HL-60 (cell line): ENCODE results near the gene PPP1R9B.

Experiments
- GABPA ChIP-seq: IDR thresholded peaks from 2 replicates; pipeline ENCODE4 v1.6.1; 2012; ENCODE audit warnings: low read depth
- TF ChIP-seq, protein P1 (sequence below): IDR thresholded peaks from one replicate; pipeline ENCODE4 v1.5.1; 2011; ENCODE audit warnings: low read length, control low read depth, inconsistent platforms; ENCODE audit not compliant: insufficient read depth

DNA sequence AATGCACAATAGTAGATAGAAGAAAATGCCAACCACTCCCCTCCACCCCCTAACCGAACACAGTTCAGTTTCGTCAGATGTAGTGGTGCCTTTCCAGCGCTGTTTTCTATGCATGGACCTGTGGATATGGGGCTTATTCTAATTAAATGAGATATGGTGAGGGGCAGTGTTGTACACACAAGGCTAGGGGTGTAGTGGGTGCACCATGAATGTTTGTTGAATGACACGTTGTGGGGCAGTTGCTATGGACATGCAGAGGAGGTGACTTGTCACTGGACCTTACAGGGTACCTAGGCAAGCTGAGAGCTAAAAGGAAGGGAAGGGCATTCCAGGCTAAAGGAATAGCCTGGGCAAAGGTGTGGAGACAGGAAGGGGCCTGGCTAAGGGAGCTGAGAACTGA lies 51.9 kb downstream of the PPP1R9B start:
- TF ChIP-seq GABPA, result no peak
- TF ChIP-seq, protein P1, sequence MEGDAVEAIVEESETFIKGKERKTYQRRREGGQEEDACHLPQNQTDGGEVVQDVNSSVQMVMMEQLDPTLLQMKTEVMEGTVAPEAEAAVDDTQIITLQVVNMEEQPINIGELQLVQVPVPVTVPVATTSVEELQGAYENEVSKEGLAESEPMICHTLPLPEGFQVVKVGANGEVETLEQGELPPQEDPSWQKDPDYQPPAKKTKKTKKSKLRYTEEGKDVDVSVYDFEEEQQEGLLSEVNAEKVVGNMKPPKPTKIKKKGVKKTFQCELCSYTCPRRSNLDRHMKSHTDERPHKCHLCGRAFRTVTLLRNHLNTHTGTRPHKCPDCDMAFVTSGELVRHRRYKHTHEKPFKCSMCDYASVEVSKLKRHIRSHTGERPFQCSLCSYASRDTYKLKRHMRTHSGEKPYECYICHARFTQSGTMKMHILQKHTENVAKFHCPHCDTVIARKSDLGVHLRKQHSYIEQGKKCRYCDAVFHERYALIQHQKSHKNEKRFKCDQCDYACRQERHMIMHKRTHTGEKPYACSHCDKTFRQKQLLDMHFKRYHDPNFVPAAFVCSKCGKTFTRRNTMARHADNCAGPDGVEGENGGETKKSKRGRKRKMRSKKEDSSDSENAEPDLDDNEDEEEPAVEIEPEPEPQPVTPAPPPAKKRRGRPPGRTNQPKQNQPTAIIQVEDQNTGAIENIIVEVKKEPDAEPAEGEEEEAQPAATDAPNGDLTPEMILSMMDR, result no peak
